ENCODE data around the gene DENND1C.

The DENND1C gene, protein sequence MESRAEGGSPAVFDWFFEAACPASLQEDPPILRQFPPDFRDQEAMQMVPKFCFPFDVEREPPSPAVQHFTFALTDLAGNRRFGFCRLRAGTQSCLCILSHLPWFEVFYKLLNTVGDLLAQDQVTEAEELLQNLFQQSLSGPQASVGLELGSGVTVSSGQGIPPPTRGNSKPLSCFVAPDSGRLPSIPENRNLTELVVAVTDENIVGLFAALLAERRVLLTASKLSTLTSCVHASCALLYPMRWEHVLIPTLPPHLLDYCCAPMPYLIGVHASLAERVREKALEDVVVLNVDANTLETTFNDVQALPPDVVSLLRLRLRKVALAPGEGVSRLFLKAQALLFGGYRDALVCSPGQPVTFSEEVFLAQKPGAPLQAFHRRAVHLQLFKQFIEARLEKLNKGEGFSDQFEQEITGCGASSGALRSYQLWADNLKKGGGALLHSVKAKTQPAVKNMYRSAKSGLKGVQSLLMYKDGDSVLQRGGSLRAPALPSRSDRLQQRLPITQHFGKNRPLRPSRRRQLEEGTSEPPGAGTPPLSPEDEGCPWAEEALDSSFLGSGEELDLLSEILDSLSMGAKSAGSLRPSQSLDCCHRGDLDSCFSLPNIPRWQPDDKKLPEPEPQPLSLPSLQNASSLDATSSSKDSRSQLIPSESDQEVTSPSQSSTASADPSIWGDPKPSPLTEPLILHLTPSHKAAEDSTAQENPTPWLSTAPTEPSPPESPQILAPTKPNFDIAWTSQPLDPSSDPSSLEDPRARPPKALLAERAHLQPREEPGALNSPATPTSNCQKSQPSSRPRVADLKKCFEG

DNA sequence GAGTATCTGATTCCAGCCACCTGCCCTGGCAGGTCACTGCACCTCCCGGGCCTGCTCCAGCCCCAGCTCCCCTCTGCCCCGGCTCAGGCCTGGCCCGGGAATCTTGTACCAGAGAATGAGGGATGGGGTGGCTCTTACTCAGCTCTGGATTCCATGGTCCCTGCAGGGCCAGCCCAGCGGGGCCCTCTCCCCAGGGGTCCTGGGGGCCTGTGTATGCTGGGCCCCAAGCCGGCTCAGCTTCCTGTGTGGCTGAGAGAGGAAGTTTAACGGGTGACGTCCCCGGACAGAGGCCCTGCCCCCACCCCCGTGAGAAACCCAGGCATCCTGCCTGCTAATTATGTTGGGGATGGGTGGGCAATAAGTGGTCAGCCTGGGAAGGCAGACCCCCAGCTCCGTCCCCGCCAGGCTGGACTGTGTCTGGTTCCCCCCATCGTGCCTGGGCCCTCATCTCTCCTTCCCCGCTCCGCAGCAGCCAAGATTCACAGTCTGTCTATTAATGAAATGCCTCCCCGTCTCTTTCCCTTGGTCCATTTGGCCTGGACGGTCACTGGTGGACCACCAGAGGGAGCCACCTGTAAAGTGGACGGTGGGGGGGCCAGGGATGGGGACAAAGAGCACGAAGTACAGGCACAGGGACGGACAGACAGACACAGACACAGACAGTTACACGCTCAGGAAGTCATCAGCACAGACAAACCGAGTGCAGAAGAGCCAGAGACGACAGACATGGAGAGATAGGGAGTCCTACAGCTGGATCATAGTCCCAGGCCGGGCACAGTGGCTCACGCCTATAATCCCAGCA is at the start of gene DENND1C:
TSS of gene DENND1C (minus strand) at position 247 of the 802 bp plus-strand sequence. CDS start at position 155, 92 bp downstream.
- peaks cover 22% of the 10 kb centered on the region; the same call in 1 of the 2 replicates for H3K79me2 ChIP-seq (ENCODE audit: insufficient read depth, low read length)
- H3K9ac ChIP-seq (ENCODE audit: low read depth, low read length, poor library complexity, severe bottlenecking) = peak within 1 kb of the TSS; percentile 95

DNA sequence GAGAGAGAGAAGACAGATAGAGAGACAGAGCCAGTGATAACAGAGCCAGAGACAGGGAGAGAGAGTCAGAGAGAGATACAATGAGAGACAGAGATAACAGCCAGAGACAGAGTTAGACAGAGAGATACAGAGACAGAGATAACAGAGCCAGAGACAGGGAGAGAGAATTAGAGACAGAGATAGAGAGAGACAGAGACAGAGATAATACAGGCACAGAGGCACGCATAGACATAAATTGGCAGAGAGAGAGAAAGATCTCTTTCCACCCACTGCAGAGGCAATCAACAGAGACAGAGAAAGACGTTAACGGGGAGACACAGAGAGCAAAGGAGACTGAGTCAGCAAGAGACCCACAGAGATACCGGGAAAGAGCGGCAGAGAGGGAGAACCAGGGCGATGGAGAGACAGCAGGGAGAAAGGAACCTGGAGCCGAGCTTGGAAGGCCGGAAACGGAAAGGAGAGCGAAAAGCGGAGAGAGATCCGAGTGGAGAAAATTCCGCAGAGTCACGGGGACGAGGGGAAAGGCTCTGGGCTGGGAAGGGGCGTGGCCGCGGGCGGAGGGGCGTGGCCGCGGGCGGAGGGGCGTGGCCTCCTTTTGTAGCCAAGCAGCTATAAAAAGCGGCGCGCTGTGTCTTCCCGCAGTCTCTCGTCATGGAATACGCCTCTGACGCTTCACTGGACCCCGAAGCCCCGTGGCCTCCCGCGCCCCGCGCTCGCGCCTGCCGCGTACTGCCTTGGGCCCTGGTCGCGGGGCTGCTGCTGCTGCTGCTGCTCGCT is 49.0 kb upstream of the DENND1C start, which contains the start of gene TNFSF9:
TSS of gene TNFSF9 (plus strand) at position 641 of the 777 bp plus-strand sequence. CDS start at position 652, 11 bp downstream.
- Histone ChIP-seq H3K9me3 (ENCODE audit: insufficient read depth, low read depth, low read length) (no peaks in the 10 kb centered on the region), H3K4me2 (ENCODE audit: low read depth, low read length, poor library complexity, severe bottlenecking) (peak within 1 kb of the TSS; percentile 77), H4K20me1 (ENCODE audit: insufficient read depth, low read length, poor library complexity, severe bottlenecking) (no peaks in the 10 kb centered on the region), H3K79me2 (ENCODE audit: insufficient read depth, low read length) (no peaks in the 10 kb centered on the region), H3K9me2 (replicated peaks; ENCODE audit: low read depth, low read length) (no peaks in the 10 kb centered on the region), H2AFZ (ENCODE audit: low read length) (peak within 1 kb of the TSS; percentile 79), H3K4me3 (ENCODE audit: low read length, poor library complexity, severe bottlenecking) (peak within 1 kb of the TSS; percentile 67), H3F3A (ENCODE audit: low read depth) (no peaks in the 10 kb centered on the region), H3K4me1 (ENCODE audit: insufficient read depth, low read length, poor library complexity, severe bottlenecking) (peaks cover 6% of the 10 kb centered on the region), H3K9ac (ENCODE audit: low read depth, low read length, poor library complexity, severe bottlenecking) (peak within 1 kb of the TSS; percentile 45), H3K36me3 (ENCODE audit: insufficient read depth, low read length) (no peaks in the 10 kb centered on the region), H3K27me3 (ENCODE audit: insufficient read depth, low read length, poor library complexity, severe bottlenecking) (peaks cover 28% of the 10 kb centered on the region)
- no peak for TF ChIP-seq EZH2phosphoT487 (IDR thresholded peaks at IDR 0.05; ENCODE audit: borderline replicate concordance)
- TF ChIP-seq, protein P1, sequence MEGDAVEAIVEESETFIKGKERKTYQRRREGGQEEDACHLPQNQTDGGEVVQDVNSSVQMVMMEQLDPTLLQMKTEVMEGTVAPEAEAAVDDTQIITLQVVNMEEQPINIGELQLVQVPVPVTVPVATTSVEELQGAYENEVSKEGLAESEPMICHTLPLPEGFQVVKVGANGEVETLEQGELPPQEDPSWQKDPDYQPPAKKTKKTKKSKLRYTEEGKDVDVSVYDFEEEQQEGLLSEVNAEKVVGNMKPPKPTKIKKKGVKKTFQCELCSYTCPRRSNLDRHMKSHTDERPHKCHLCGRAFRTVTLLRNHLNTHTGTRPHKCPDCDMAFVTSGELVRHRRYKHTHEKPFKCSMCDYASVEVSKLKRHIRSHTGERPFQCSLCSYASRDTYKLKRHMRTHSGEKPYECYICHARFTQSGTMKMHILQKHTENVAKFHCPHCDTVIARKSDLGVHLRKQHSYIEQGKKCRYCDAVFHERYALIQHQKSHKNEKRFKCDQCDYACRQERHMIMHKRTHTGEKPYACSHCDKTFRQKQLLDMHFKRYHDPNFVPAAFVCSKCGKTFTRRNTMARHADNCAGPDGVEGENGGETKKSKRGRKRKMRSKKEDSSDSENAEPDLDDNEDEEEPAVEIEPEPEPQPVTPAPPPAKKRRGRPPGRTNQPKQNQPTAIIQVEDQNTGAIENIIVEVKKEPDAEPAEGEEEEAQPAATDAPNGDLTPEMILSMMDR (conservative IDR thresholded peaks at IDR 0.05; ENCODE audit: low read length) = no peak

More for the DNA sequence above, at the start of gene DENND1C:
- Histone ChIP-seq H3K27me3 (ENCODE audit: insufficient read depth, low read length, poor library complexity, severe bottlenecking) (no peaks in the 10 kb centered on the region), H3K4me1 (ENCODE audit: insufficient read depth, low read length, poor library complexity, severe bottlenecking) (peaks cover 18% of the 10 kb centered on the region), H3K9me3 (ENCODE audit: insufficient read depth, low read depth, low read length) (no peaks in the 10 kb centered on the region), H3K4me3 (ENCODE audit: low read length, poor library complexity, severe bottlenecking) (peak within 1 kb of the TSS; percentile 88), H3F3A (ENCODE audit: low read depth) (no peaks in the 10 kb centered on the region), H2AFZ (ENCODE audit: low read length) (peak within 1 kb of the TSS; percentile 86), H3K9me2 (replicated peaks; ENCODE audit: low read depth, low read length) (no peaks in the 10 kb centered on the region), H3K4me2 (ENCODE audit: low read depth, low read length, poor library complexity, severe bottlenecking) (peak within 1 kb of the TSS; percentile 89), H4K20me1 (ENCODE audit: insufficient read depth, low read length, poor library complexity, severe bottlenecking) (no peaks in the 10 kb centered on the region), H3K36me3 (ENCODE audit: insufficient read depth, low read length) (no peaks in the 10 kb centered on the region)
- TF ChIP-seq EZH2phosphoT487 (IDR thresholded peaks at IDR 0.05; ENCODE audit: borderline replicate concordance) = no peak
- TF ChIP-seq, protein P1 (conservative IDR thresholded peaks at IDR 0.05; ENCODE audit: low read length) = peak; percentile 76

Measured in Loucy (cell line).